ENCODE data around the gene FAM83C. TPM values are rescaled to one million over a fixed set of nuclear protein-coding genes. Genes with fewer than 3 reads are reported as not detected.

Gene FAM83C
- polyA plus RNA-seq, 1 of the 3 experiments (the other 2 are of a cell fraction), result not detected

DNA sequence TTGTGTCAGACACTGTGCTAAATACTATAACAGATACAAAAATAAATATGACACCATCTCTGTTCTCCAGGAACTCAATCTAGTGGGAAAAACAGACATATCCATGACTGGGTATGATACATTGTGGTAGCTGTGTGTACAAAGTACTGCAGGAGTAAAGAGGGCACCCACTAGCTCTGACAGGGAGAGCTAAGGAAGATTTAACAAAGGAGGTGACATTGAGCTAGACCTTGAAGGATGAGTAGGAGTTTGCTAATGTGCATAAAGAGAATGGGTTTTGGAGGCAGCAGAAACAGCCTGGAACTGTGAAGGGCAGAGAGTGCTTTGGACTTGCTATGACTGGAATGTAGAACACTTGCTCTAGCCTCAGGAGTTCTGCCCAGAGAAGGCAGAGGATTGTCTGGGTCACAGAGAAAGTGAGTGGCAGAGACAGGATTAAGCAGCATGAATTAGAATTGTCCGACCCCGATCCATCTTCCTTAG, 51.4 kb downstream of the FAM83C start:
- ChIA-PET CTCF (interaction anchor here (0.7 to 1.5 kb wide), 4 partner anchors 24 to 44 kb away, joined by 3 to 5 read pairs (median 4); partner anchors contain the start of gene EIF6), POLR2A (no interaction called here)
- Histone ChIP-seq H3K27me3 (ENCODE audit: insufficient read depth) (no peaks in the 10 kb centered on the region), H4K20me1 (ENCODE audit: insufficient read depth) (no peaks in the 10 kb centered on the region), H3K9ac (no peak overlapping the region), H3K4me2 (no peak overlapping the region), H3K79me2 (ENCODE audit: insufficient read depth) (no peaks in the 10 kb centered on the region), H3K27ac (ENCODE audit: low read depth in 2 of 2, low read length in 1 of 2) (no peak overlapping the region), H3K4me3 (ENCODE audit: low read depth in 2 of 2, low read length in 1 of 2) (no peak overlapping the region), H3F3A (replicated peaks; ENCODE audit: insufficient read depth) (no peaks in the 10 kb centered on the region), H3K9me3 (no peaks in the 10 kb centered on the region), H2AFZ (ENCODE audit: low read depth) (no peak overlapping the region), H3K9me2 (no peaks in the 10 kb centered on the region), H3K4me1 (ENCODE audit: control insufficient read depth in 1 of 2, insufficient read depth in 2 of 2, low read depth in 1 of 2, low read length in 1 of 2) (no peaks in the 10 kb centered on the region), H3K36me3 (replicated peaks in 1 of 2; ENCODE audit: control insufficient read depth in 1 of 2, insufficient read depth in 2 of 2, low read length in 1 of 2) (no peaks in the 10 kb centered on the region)
- 96% methylated on average over 2 of the region's 2 CpGs for WGBS (ENCODE audit: low lambda C conversion rate)
- DNase-seq, result no peak
- TF ChIP-seq TCF12 (IDR thresholded peaks at IDR 0.05) (no peak), SMC3 (IDR thresholded peaks at IDR 0.05; ENCODE audit: low read depth, low read length) (no peak), RCOR1 (IDR thresholded peaks at IDR 0.05; ENCODE audit: low read length) (no peak), MAX (IDR thresholded peaks at IDR 0.05; ENCODE audit: low read depth) (no peak), RXRA (IDR thresholded peaks at IDR 0.05; ENCODE audit: borderline replicate concordance, low read depth) (no peak), GABPA (IDR thresholded peaks at IDR 0.05; ENCODE audit: low read depth) (no peak), JUND (IDR thresholded peaks at IDR 0.05) (no peak), SIN3A (IDR thresholded peaks at IDR 0.05; ENCODE audit: borderline replicate concordance, low read depth, low read length) (no peak), EP300 (IDR thresholded peaks at IDR 0.05; ENCODE audit: borderline replicate concordance in 1 of 2, low read depth in 1 of 2, low read length in 1 of 2) (no peak), NRF1 (IDR thresholded peaks at IDR 0.05; ENCODE audit: low read depth, low read length) (no peak), GATA2 (CRISPR knock-in tag; IDR thresholded peaks at IDR 0.05) (no peak), CTCF (IDR thresholded peaks at IDR 0.05) (no peak)
- TF ChIP-seq, protein P1, sequence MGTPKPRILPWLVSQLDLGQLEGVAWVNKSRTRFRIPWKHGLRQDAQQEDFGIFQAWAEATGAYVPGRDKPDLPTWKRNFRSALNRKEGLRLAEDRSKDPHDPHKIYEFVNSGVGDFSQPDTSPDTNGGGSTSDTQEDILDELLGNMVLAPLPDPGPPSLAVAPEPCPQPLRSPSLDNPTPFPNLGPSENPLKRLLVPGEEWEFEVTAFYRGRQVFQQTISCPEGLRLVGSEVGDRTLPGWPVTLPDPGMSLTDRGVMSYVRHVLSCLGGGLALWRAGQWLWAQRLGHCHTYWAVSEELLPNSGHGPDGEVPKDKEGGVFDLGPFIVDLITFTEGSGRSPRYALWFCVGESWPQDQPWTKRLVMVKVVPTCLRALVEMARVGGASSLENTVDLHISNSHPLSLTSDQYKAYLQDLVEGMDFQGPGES (IDR thresholded peaks at IDR 0.05; ENCODE audit: low read depth, low read length), result no peak

DNA sequence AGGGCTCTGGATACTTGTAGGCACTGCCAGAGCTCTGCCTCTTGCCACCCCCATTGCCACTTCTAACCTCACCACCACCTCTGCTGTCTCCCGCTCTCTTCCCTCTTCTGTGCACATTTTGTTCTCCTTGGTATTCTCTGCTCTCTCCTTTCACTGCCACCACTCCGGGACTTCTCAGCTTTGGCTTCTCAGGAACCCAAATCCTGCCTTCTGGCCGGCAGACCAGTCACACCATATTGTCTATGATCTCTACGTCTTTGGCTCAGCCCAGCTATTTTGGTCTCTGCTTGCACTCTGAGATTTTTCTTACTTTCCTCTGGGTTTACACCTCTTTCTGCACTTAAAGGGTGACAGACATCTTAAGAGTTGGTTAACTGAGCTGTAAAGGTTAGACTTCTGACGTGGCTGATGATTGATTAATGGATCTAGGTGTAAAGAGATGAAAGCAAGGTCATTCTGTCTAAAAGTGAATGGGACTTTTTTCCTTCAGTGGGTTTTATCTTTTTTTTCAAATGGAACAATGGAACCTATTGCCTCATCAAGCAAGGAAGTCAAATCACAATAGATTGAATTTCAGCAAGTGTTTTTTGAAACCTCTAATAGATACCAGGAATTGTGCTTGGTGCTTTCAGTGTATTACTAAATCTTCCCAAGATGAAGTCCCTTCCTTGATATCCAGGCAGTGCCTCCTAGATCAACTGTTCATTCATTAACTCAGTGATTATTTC, 52.0 kb downstream of the FAM83C start:
- Histone ChIP-seq H3K27ac (ENCODE audit: low read depth in 2 of 2, low read length in 1 of 2) (no peak overlapping the region), H3K27me3 (ENCODE audit: insufficient read depth) (no peaks in the 10 kb centered on the region), H3K9me2 (no peaks in the 10 kb centered on the region), H4K20me1 (ENCODE audit: insufficient read depth) (no peaks in the 10 kb centered on the region), H3K4me2 (no peak overlapping the region), H3K4me1 (ENCODE audit: control insufficient read depth in 1 of 2, insufficient read depth in 2 of 2, low read depth in 1 of 2, low read length in 1 of 2) (no peaks in the 10 kb centered on the region), H3K36me3 (replicated peaks in 1 of 2; ENCODE audit: control insufficient read depth in 1 of 2, insufficient read depth in 2 of 2, low read length in 1 of 2) (no peaks in the 10 kb centered on the region), H2AFZ (ENCODE audit: low read depth) (no peak overlapping the region), H3K4me3 (ENCODE audit: low read depth in 2 of 2, low read length in 1 of 2) (no peak overlapping the region), H3K9ac (no peak overlapping the region), H3K9me3 (no peaks in the 10 kb centered on the region), H3F3A (replicated peaks; ENCODE audit: insufficient read depth) (no peaks in the 10 kb centered on the region), H3K79me2 (ENCODE audit: insufficient read depth) (no peaks in the 10 kb centered on the region)
- POLR2A ChIA-PET, result no interaction called here
- DNase-seq, result no peak
- WGBS (ENCODE audit: low lambda C conversion rate), result 82% methylated on average over 5 of the region's 5 CpGs
- CTCF ChIA-PET, result interaction anchor here (1.4 kb wide), 2 partner anchors 29 to 44 kb away, joined by 3 to 5 read pairs; partner anchors contain the start of gene EIF6
- TF ChIP-seq MXI1 (IDR thresholded peaks at IDR 0.05; ENCODE audit: low read depth, low read length) (no peak), TCF12 (IDR thresholded peaks at IDR 0.05) (no peak), RCOR1 (IDR thresholded peaks at IDR 0.05; ENCODE audit: low read length) (no peak), TEAD4 (IDR thresholded peaks at IDR 0.05; ENCODE audit: borderline replicate concordance, insufficient read depth) (no peak), NRF1 (IDR thresholded peaks at IDR 0.05; ENCODE audit: low read depth, low read length) (no peak), JUND (IDR thresholded peaks at IDR 0.05) (no peak), MAX (IDR thresholded peaks at IDR 0.05; ENCODE audit: low read depth) (no peak), EZH2phosphoT487 (IDR thresholded peaks at IDR 0.05; ENCODE audit: borderline replicate concordance, low read depth) (no peak), RXRA (IDR thresholded peaks at IDR 0.05; ENCODE audit: borderline replicate concordance, low read depth) (no peak), RAD21 (IDR thresholded peaks at IDR 0.05; ENCODE audit: low read length) (no peak), POLR2AphosphoS5 (IDR thresholded peaks at IDR 0.05; ENCODE audit: low read depth, low read length) (no peak), TAF1 (IDR thresholded peaks at IDR 0.05; ENCODE audit: borderline replicate concordance, low read depth, low read length) (no peak)
- TF ChIP-seq, protein P1 (IDR thresholded peaks at IDR 0.05; ENCODE audit: low read depth, low read length), result no peak
- TF ChIP-seq, protein P2, sequence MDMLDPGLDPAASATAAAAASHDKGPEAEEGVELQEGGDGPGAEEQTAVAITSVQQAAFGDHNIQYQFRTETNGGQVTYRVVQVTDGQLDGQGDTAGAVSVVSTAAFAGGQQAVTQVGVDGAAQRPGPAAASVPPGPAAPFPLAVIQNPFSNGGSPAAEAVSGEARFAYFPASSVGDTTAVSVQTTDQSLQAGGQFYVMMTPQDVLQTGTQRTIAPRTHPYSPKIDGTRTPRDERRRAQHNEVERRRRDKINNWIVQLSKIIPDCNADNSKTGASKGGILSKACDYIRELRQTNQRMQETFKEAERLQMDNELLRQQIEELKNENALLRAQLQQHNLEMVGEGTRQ (IDR thresholded peaks at IDR 0.05; ENCODE audit: borderline replicate concordance, low read depth, low read length), result no peak

Measured in SK-N-SH (cell line).